Activated CD8-positive, alpha-beta memory T cell treated with anti-CD3 and anti-CD28 coated beads, Interleukin-2, amount 50 U/mL, for 24 hours (primary cell): ENCODE measurements around the gene PON1.

ENCODE experiments used
- DNase-seq: peaks from one replicate; pipeline ENCODE4 v3.0.0-alpha.2; 2020; ENCODE audit errors: extremely low read depth

The PON1 gene

DNA sequence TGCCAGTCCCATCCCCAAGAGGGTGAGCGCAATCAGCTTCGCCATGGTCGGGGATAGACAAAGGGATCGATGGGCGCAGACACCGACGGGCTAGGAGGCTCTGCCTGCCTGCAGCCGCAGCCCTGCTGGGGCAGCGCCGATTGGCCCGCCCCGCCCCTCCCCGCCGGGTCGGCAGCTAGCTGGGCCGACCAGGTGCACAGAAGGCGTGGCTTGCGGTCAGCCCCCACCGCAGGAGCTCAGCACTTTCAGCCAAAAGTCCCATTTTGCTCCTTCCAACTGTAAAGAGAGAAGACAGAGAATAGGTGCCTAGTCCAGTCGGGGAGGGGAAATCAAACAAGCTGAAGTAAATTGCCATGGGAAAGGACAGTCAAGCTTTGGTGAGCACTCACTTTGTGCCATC is at the start of gene PON1:
Gene PON1, minus strand, starts transcription at position 102 of the 400 bp plus-strand sequence. Its CDS starts 57 bp downstream, at position 45.
- no peak for DNase-seq

DNA sequence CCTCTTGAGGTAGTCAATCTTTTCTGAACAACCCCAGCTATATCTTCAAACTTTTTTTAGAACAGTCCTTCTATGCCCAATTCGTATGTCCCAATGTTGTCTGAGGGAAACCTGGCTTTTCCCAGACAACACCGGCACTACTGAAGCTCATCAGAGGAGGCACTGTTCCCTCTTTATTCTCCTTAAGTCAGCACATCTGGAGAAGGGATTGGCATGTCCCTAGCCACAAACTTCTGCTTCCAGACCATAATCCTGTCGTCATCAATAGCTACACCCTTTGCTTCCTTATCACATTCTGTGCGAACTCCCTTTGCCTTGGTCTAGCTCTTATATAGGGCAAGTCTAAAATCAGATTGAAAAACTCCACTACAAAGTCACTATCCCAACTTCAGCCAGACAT is 49.0 kb upstream of the PON1 start:
- DNase-seq = no peak

DNA sequence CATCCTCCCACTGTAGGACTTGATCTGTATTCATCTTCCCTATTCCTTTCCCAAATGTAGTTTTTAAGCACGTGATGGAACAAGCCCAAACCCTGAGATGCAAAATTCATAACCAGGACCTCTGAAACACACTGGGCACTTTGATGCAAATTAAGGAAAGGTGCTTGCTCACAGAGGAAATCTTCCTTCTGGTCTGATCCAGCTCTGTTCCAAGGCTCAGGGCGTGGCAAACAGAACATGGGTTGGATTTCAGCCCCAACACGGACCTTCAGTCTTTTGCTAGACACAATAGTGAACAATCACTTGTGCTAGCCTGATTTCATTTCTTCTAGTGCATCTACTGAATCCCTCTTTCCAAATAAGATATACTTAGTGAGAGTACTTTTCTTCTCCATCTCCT is 43.9 kb upstream of the PON1 start:
- no peak for DNase-seq

DNA sequence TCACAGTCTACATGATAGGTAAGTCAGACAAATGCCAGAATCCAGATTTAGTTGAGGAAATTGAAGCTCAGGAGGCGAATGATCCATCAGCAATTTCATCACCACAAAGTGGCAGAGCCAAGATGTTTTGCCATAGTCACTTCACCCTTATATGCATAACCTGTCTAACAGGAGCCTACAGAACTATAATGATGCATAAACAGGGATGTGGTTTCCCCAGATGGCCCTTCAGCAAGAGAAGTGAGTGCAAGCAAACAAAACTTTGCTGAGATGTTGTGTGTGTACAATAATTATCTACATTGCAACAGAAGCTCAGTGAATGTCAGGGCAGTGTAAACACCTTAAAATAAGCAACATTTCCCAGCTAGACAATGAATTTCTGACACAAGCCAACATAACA is 43.3 kb upstream of the PON1 start:
- DNase-seq = no peak

DNA sequence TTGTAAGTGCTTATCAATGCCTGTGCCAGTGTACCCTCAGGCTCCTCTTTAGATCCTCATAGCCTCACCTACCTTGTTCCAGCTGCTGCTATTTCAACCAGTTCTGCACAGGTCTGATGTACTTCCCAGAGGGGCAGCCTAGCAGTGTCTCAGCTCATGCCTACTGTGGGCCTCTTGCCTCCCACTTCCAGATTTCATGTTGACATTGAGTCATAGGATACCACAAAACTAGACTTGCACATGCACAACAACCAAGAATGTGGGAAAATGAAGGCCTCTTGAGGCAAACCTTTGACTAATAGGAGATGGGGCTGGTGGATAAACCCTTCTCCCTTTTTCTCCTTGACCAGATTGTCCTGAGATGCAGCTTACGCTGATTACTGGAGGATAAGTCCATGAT is 40.8 kb upstream of the PON1 start:
- DNase-seq = no peak

DNA sequence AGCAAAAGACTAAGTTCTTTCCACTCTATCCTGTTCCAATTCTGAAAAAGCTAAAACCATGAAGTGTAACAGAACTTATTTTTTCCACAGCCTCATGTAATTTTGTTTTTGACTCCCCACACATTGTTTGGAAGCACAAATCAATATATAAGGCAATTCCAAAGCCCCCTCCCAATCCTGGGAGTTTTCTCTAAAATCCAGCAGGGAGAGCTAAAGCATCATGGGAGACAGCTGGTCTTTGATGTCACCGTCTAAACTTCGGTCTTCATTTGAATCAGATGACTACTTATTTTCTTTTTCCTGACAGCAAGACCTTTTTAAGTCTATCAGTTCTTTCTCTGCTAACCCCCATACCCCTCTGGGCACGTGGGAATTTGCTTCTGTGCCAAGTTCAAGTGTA is 33.3 kb upstream of the PON1 start:
- DNase-seq = no peak

DNA sequence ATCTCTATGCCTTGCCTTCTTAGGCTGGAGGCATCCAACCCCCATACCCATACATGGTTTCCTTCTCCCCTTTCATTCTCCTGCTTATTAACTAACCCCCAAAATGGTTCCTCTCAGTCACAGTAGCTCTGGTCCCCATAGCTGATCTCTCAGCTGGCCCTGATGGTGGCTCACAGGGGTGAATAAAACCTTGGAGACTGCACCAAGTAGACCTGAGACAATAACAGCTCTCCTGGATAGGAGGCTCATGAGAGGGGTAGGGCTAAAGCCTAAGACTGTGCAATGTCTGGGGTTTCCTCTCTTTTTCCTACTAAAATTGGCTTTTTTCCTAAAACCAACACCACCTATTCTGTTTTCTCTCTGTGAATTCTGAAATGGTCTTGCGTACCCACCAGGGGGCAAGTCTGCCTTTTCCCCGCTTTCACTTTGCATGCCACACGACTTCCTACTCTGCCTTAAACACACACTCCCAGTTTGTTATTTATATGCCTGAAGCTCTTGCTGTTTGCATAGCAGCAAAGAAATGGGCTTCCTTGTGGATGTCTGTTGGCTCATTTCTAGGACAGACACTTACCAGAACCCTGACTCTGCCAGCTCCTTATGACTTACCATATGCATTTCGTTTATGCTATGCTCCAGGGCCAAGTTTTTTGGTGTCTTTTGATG is 18.4 kb upstream of the PON1 start:
- DNase-seq = no peak

DNA sequence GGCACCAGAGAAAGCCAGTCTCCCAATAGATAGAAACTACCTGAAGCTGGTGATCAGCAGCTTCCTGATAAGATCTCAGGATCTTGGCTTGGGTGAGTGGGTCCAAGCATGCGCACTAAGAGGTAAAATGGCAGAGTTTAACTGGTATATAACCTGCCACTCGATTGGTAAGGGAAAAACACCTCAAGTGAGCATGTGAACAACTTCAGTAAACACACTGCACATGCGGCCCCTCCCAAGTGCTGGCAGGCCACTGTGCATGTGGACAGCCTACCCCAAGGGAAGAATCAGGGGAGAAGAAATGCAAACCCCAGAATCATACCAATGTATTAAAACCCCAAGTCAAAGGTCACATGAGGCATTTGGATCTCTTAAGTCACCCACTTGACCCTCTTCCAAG is 17.7 kb upstream of the PON1 start:
- no peak for DNase-seq

DNA sequence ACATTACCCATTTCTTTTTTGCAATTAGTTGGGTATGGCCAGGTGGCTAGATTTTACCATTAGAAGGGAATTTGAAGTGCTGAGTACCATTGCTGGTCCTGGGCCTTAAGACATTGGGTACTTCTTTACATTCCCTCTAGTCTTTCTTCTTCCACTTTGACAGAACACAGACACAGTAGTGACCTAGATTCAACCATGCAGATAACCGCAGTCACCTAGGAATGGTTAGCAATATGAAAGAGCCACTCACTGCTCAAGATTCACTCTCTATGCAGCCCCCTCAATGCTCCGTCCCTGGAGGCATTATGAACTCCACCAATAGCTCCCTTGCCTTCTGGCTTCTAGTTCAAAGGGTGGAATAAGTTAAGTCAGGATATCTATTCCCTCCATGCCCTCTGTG is 16.2 kb upstream of the PON1 start:
- DNase-seq = no peak

DNA sequence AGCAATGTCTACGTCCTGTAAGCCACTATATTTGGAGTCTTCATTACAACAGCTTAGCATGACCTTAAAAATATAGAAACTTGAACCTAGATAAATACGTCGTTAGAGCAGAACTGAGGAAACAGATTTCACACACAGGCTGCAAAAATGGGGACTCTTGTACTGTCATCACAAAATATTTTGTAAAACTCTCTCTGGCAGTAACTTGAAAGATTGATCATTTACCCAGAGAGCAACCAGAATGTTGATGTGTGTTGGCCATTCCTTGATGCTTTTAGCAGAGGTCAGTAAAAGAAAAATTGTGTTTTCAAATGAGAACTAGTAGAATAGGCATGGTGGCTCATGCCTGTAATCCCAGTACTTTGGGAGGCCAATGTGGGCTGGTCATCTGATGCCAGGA is 14.5 kb upstream of the PON1 start:
- no peak for DNase-seq

DNA sequence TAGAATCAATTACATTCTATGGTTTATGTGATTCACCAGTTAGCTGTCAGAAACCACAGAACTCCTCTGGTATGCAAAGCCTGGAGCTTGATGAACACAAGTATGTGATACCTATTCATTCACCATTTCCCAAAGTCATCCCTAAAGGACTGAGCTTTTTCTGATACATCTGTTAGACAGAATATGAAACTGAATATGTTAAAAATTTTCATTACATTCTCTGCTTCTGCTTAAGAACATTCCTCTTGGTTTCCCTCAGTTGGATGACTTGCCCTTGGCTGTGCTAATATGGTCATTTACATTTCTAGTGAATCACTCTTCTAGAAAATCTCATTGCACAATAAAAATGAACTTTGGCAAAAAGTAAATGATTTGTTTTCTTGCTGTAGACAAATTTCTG is 10.8 kb upstream of the PON1 start:
- DNase-seq = no peak

DNA sequence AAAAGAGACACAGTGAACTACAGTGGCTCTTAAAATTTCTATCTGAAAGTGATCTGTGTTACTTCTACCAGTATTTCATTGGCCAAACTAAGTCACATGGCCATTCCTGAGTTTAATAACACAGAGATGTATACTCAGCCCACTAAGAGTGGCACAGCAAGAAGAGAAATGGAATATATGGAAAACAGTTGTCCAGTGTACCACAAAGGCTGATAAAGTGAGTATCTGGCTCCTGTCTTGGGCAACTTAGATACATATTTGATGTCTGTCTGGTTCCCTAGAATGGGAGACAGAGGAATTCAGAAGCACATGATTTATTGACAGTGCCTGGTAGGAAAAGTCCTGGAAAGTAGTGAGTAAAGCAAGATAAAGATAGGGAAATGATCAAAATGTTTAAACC is 10.1 kb upstream of the PON1 start:
- no peak for DNase-seq

DNA sequence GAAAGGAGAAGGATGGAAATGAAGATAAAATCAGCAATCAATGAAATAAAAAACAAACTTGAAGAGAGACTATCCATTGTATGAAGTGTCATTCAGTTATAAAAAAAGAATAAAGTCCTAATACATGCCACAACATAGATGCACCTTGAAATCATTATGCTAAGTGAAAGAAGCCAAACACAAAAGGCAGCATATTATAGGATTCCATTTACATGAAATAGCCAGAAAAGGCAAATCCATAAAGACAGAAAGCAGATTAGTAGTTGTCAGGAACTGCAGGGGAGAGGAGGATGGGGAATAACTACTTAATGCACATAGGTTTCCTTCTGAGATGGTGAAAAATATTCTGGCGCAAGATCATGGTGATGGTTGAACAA is 6.6 kb upstream of the PON1 start:
- DNase-seq = no peak

DNA sequence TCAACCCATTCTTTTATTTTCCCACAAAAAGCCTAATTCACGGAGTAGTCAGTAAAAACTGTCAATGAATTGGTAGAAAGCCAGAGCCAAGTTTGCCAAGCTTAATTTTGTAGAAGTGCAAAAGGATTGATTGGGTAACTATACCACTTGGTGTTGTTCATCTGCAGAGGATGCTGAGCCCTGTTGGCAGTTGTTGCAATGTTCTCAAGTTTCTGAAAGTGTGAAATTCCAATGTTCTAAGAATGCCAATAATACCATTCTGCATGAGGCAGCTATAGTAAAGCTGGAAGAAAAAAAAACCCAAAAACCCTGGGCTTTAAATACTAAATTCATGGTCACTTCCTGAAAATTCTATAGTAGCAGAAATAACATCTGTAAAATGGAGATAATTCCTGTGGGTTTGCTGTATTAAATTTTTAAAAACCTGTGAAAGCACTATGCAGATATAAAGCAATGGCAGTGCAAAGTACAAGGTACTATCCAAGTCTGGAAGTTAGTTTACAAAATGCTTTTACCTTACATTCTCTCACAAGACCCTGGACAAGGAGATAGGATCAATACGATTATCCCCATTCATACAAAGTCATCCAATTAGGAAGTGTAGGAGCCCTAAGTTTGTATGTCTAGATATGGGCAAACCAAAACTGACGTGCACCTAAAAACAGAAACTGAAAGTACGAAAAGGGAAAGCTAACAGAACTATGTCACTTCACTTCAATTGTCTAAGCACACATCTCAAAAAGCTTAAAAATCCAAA is 6.0 kb upstream of the PON1 start:
- DNase-seq = no peak

DNA sequence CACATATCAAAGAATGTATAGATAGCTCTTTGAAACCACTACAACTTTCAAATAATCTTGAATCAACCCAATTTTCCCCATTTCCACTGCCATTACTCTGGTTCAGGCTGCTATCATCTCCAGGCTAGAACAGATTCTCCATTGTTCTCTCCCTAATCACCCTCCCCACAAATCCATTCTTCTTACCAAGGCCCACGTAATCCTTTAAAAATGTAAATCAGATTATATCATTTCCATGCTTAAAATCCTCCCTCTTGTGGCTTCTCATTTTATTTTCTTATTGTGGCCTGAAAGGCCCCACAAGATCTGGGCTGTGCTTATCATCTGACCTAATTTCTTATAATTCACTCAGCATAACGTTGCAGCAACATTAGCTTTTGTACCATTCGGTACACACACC is 3.0 kb upstream of the PON1 start:
- no peak for DNase-seq

DNA sequence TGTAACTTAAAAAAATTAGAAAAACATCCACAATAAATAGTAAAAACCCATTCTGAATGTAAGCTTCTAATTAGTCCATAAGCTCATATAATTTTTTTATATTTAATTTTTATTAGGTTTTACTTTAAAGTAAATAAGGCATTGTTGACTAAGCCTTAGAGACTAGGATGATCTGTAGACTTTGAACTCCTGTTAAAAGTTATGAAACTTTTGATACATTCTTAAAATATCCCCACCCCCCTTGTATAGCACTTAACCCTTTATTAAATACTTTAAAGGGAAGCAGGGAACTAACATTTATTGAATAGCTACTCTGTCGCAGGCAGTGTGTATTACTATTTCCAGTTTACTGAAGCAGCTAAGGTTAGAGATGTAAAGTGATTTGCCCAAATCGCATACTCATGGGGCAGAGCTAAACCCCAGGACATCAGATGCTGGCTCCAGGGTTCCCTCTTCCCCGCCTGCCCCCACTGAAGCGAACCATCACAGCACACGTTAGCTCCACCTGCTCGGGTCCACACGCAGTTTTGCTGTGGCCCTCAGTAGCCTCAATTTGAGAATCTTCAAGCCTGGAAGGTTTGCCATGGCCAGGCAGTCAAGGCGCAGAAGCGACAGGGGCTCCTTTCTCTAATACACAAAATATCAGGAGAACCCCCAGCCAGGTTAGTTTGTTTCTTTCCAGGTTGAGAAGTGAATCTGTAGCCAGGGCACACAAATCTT is 762 bp downstream of the PON1 start:
- DNase-seq = no peak

DNA sequence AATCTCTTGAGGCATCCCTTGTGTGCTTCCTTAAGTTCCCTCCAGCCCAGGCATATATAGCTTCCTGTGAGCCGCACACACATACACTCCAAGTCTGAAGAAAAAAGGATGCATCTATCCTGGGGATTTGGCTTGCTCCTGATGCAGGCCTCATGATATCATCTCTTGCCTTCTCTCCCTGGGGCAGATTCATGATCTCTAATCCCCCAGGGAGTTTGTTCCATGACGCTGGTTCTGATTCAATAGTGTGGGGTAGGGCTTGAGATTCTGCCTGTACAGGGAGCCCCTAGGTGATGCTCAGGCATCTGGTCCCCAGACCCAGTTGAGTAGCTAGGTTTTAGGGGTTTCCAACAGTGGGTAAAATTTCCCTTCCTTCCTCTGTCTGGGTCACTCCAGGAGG is 1.5 kb downstream of the PON1 start:
- no peak for DNase-seq

DNA sequence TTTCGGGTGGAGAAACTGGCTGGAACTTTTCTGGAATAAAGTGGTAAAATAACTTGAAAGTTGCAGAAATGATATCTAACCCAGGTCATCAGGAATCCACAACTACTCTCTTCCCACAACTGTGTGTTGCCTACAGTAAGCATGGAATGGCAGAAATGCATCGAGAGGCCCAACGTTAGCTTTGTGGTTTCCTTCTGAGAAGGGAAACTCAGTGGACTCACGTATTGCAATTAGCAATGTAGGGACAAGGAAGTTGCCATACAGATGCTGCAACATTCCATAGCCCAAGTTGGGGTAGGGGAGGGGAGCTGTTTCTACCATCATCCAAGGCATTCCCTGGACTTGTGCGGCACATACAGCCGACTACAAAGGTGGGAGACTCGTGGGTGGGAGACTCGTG is 1.9 kb downstream of the PON1 start:
- no peak for DNase-seq

DNA sequence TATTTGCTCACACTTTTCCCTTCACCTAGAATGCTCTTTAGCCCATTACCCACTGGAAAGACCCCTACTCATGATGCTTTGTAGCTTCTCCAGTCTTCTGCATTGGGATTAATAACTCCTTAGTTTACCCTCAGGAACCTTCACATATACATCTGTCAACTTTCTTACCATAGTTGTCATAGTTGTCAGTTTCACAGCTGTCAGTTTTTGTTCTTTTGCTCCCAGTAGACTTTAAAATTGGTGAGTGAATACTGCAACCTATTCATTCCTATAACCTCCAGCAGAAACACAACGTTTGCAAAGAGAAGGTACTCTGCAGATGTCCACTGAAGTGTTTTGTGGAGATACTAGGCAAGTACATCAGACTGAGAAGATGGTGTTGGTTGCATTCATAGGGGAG is 2.6 kb downstream of the PON1 start:
- DNase-seq = no peak

DNA sequence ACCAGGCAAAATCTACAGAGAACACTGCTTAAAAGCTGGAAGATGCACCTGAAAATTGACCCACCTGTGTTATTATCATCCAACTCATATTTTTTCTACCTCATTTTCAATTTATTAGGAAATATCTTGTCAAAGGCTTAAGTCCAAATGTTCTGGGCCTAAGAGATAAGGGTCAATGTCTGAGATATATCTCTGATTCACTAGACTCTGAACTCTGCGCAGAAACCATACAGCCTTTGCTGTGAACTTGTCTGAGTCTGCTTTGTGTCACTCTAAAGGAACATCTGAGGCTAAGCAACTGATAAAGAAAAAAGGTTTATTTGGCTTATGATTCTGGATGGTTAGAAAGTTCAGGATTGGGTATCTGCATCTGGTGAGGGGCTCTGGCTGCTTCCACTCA is 3.7 kb downstream of the PON1 start:
- no peak for DNase-seq

DNA sequence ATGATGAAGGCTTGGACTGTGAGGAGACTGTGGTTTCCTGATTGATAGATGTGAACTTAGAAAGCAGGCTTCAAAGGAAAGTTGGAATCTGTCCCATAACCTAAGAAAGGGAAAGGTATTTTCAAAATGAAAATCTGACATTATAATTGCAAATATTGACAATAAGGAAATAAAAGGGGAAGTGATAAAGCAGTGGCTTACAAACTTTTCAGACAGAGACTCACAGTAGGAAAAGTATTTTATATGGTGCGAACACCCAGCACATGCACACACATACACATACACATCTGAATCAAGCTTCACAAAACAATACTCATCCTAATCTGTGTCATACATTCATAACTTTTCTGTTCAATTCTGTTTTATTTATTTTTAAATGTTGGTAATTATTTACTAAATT is 4.8 kb downstream of the PON1 start:
- DNase-seq = no peak

DNA sequence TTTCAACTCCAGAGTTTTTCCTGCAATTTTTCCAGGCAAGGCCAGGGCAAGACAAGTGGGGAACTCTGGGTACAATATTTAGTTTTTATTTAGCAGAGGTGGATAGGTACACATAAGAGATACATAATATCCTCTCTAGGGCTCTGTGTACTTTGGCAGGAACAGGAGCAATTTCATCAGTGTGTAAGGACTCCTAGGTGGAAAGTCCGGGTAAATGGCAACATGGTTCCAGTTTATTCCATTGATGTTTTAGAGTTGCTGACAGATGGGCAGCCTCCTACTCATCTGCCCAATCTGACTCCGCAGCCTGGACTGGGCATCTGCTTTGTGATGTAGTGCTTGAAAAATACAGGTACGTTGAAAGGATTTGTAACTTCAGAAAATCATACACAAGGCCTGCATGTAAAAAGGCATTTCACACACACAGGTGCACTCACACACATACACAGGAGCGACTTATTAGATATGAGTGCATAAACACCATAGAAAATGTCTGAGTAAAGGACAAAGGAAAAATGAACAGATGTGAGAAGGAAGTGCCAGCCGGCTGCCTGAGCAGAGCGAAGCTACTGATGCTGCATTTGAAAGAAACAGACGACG is 5.7 kb downstream of the PON1 start:
- DNase-seq = no peak

DNA sequence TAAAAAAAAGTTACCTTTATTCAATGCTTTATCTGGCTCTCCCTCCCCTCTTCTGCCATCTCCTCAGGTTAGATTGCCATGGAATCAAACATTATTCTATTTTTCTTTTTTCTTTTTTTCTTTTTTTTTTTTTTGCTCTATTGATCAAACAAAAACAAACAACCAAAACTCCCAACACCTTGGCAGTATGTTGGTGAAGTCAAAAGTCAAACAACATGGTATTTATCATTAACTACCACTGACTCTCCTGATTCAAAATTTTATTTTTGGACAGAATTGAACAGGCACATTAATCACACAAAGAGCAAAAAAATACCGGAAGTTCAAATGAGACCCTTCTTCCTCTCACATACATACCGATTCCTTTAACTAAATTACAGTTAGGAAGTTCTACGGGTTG is 6.4 kb downstream of the PON1 start:
- DNase-seq = no peak
